Activated CD4-positive, alpha-beta T cell treated with anti-CD3 and anti-CD28 coated beads, Interleukin-10, Interleukin-2, amounts not matched to agents 100 ng/mL and 50 ng/mL, durations not matched to agents 16 hours and 8 hours (primary cell): ENCODE measurements around the gene ATP13A4.
"Not testable (repeated sequence)": the region's sequence is repeated elsewhere in the genome, so short reads cannot be mapped to it uniquely, and the experiment has no call there.

Experiments
- DNase-seq: peaks from one replicate; pipeline ENCODE4 v3.0.0-alpha.2; 2020

The ATP13A4 gene

DNA sequence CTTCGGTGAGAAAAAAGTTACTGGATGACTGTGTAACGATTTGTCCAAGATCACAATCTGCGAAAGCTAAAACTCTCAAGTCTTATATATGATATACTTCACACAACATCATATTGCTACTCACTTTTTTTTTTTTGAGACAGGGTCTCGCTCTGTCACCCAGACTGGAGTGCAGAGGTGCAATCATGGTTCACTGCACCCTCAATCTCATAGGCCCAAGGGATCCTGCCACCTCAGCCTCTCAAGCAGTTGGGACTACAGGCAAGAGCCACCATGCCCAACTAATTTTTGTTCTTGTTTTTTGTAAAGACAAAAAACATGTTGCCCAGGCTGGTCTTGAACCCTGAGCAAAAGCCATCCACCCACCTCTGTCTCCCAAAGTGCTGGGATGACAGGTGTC, 5.4 kb upstream of the ATP13A4 start:
- no peak for DNase-seq

DNA sequence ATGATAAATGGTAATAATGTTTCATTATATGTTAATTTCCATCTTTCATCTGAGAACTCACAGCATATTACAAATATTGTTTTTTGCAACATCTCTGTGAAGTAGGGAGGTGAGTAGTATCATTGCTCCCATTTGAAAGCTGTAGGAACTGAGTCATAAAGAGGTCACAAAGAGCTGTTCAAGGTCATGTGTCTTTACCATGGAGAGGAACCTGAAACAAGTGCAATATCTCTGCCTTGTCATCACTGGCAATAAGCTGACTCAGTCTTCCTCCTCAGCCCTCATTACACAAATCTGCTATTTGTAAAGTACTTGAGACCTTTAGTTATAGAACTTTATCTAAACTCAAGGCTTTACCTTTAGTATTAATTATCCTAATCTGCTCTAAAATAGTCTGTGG, 4.4 kb upstream of the ATP13A4 start:
- peak; percentile 33 for DNase-seq

DNA sequence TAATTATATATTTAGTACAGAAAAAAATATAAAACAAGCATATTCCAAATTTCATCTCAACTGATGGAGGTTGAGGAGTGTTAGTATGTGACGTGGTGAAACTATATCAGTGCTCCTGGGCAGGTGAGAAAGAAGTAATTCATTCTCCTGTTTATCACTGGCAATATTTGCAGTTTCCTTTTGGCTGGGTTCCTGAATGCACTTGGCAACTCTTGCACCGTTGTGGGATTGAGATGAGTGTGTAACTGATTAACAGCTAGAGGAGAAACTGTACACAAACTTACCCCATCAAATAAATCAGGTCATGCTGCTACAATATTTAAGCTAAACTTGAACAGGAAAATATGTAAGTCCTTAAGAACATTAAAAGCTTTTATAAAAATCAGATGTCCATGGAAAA, 2.1 kb upstream of the ATP13A4 start:
- no peak for DNase-seq

DNA sequence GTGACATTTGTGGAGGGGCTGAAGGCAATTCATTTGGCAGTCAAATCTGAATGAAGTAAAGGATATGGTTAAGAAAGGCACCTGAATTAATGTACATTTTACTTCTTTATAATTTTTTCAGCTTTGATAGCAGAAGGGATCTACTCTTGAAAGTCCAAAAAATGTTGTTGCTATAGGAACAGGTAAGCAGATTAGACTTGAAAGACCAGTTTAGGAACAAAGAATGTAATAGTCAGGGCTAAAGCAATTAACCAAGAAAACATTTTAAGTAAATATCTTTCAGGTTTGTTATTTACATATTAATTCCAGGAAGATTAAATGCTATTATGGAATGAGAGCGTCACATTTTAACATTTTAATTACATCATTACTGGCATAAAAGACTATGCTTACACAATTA, 1.1 kb downstream of the ATP13A4 start:
- DNase-seq: no peak

DNA sequence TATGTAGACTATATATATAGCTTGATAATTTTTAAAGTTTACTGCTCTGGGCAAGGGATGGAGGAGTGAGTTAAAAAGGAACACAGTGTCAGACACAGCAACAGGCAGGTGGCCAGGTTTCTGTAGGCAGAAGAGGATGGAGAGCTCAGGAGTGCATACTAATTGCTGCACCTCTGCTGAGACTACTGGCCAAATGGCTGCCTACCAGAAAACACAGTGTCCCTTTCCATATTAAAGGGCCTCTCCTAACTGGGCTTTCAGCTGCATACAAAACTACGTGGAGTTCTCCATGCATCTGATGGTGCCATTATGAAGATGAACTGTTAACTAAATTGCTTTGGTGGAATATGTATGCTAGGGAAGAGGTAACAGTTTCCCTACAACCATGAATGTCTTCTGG, 1.8 kb downstream of the ATP13A4 start:
- DNase-seq: no peak

DNA sequence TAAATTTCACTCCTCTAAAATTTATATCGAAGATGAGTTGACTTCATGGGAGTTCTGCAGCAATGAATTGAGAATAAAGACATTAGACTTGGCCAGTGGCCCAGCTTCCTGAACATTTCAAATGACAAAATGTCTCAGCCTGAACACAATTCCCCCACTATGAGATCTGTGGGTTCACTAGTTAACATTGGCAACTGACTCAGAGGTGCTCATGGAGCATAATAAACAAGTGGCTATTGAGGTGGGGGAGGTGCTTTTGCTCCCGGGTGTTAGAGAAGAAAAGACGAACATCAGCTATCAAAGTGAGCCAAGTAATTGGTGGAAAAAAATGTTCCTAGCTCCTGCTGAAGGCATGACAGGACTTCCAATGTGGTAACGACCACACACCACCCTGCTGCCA, 6.3 kb downstream of the ATP13A4 start:
- DNase-seq: no peak

DNA sequence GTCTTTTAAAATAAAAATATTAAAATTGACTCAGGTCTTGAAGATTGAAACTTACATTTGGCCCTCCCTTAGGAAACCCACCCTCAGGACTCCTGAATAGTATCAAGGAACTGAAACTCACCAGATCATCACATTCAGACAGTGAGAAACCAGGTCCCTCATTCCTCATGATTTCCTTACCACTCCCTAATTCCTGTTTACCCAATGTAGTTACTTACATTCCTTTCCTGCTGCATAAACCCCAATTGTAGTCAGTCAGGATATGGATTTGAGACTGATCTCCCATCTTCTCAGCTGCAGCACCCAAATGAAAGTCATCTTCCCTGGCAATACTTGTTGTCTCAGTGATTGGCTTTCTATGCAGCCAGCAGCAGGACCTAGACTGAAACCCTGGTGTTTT, 8.6 kb downstream of the ATP13A4 start:
- DNase-seq: no peak

DNA sequence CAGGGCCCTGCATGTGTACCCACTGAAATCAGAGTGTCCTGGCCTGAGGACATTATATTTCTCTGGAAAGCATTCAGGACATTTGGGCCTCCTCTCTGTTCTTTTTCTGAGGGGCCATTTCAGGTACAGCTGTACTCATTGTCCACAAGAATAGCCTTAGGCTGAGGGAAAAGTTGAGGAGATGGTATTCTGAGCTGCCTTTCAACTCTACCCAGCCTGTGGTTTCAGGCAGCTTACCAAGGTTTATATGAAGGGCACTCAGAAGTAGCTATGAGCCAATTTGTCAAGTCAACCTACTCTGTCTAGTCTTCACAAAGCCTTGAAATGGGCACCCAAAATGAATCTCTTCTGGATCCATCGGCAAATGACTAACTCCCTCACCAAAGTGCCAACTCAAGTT, 9.4 kb downstream of the ATP13A4 start:
- no peak for DNase-seq

DNA sequence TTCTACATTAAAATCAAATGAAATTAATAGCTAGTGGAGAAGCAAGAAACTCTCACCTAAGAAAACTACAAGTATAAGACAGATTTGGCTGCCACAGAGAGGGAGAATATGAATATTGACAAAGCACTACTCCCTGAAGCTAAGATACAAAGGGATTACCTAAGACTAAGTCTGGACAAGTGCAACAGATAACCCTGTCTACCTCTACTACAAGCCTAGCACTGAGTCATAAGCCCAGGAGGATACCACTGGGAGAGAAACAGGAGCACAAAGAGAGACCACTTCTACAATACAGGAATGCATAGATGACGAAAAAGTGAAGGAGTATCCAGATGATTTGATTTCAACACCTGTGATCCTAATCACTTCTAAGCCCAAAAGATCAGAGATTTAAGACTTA, 10.4 kb downstream of the ATP13A4 start:
- no peak for DNase-seq

DNA sequence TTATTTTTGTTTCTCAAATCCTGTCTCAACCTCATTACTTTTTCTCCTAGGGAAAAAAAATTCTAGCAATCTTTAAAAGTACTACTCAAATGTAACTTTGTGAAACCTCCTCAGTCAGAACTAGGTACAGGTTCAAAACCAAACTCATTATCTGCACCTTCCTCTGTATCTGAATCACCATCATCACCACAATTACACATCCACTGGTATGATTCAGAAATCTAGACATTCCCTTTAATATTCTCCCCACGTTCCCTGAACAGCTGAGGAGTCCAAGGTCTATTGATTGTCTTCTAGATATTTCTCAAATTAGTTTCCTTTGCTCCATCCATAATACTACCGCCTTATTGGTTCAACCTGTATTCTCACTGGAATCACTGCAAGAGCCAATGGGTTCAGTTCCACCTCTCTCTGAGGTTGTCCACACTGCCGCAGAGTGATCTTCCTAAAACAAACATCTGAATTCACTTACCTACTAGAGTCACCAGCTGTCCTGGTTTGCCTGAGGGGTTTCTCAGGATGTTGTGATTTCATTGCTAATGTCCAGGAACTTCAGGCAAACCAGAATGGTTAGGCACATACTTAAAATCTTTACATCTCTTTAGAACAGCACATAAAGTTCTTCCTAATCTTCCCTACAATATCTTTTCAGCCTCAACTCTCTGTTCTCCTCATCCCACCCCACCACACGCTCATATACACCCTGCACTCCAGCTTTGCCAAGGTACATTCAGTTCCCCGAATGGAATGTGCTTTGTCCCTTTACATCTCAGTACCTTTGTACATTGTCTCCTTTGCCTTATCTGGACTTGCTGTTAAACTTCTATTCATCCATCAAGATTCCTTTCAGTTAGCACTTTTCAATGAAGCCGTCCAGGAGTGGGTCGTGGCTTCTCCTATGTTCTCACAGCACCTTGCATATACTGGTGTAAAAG, 24.2 kb downstream of the ATP13A4 start:
- no peak for DNase-seq

DNA sequence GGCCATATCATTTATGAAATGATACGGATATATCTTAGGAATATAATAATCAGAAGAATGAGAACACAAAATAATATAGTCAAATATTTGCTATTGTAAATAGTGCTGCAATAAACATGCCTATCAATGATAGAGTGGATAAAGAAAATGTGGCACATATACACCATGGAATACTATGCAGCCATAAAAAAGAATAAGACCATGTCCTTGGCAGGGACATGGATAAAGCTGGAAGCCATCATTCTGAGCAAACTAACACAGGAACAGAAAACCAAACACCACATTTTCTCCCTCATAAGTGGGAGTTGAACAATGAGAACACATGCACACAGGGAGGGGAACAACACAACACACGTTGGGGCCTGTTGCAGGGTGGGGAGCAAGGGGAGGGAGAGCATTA, 28.6 kb downstream of the ATP13A4 start:
- not testable (repeated sequence) for DNase-seq

DNA sequence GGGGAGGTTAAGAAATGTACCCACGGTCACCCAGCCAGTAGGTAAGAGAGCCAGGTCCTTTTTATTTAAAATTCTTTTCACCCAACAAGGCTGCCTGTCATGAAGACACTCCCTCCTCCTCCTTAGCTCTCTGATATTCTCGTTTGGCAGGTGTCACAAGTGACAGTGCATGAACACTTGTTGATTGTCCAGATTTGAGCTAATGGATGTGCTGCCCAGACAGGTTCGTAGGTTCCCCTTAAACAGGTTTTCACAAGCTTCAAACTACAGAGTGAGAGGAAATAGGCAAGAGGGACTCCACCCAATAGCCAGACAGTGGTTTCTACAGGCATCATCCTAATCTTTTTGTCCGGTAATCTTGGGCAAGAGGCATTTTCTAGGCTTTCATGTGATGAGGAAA, 32.2 kb downstream of the ATP13A4 start:
- DNase-seq: no peak

DNA sequence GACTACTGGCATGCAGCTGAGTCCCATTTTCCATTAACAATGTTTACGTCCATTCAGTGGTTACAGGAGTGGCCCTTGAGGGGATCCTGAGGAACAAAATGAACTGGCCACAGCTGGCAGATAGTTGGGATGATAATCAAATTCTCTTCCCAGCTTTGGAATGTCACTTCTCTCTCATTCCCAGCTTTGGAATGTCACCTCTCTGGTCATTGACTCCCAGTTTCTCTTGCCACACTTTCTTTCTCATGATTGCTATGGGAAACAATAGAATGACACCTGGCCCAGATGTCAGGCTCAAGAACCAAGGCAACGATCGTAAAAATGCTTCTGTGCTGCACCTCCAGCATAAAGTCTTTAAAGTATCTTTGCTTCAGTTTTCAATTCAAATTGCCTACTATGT, 34.0 kb downstream of the ATP13A4 start:
- DNase-seq: no peak

DNA sequence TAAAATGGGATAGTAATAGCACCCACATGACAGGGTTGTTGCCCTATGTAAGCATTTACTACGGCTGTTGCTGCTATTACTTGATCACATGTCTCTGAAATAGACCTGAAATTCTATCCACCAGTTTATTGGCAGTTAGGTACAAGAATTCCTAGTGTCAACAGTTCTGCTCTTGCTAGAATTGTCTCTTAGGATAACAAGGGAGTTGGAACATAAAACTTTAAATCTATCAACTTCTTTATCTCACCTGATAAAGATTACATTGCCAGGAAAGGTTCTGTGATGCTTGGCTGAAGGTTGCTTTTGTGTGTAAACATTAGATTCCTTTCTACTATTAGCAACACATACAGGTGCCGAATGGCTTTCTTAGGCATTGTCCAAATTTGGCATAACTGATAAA, 38.7 kb downstream of the ATP13A4 start:
- no peak for DNase-seq

DNA sequence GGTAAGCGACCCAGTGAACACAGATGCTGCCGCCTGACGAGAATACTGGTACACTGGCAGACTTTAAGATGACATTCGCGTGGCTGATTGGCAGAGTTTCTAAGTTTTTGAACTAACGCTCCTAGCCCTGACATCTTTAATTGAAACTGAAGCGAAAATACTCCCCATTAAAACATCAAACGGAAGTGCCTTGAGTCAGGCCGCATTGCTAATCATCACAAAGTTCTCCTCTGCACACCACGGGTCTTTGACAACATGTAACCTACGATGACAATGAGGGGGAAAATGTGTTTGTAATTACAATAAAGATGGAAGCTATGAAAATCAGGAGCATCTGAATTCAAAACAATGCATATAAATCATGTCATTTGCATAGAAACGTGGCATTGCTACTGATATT, 44.5 kb downstream of the ATP13A4 start:
- DNase-seq: no peak

DNA sequence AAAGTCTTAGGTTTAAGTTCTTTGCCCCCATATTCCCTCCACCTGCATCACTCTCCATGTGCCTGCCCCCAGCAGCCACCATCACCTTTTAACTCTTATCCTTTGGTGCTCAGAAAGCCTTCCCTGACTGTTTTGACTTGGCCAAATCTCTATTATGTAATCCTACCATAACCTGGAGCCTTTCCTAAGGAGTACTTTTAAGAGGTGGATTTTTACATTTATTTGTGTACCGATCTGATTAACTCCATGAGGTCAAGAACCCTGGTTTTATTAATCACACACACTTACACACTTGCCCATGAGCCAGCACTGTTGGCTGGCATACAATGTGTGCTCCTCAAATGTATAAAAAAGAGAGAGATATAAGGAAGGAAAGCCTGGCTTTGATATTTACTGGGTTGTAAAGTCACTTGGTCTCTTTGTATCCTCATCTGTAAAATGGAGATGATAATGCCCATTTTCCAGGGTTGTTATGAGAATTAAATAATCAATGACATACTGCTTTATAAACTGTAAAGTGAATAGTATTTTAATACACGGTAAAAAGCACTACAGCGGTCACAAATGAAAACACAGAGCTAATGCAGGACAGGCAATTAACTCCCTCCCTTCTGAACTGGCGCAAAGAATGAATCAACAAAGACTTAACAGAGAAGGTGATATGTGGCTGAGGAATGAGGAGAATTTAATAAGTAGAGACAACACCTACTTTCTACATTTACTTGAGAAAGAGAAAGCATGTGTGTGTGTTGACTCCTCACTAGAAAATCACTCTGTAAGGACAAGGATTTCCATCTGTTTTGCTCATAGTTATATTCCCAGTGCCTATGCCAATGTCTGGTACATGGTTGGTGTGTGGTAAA, 45.4 kb downstream of the ATP13A4 start:
- no peak for DNase-seq

DNA sequence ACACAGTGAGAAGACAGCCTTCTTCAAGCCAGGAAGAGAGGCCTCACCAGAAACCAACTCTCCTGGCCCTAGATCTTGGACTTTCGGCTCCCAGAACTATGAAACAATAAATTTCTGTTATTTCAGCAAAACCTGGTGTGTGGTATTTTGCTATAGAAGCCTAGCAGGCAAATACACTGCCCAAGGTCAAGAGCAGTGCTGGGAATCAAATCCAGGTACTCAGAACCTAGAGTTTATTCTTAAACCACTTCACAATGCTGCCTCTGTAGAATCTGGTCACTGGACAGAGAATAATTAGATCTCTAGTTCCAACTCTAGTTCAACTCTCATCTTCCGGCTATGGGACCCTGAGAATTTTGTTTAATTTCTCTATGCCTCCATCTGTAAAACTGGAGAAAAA, 46.6 kb downstream of the ATP13A4 start:
- DNase-seq: no peak

DNA sequence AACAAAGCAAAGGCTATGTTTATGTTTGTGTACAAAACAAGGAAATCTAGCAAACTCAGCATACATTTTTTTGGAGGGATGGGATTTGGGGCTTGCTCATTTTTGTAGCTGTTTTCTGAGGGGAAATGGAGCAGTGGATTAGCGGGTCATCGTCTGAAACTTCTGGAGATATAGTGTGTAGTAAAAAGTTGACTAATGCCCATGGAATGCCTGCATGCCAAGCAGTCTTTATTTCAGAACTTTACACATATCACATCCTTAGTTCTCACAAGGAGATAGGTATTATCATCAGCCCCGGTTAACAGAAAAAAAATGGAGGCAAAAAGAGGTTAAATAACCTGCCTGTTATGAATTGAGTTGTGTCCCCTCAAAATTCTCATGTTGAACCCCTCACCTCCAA, 47.1 kb downstream of the ATP13A4 start:
- no peak for DNase-seq

DNA sequence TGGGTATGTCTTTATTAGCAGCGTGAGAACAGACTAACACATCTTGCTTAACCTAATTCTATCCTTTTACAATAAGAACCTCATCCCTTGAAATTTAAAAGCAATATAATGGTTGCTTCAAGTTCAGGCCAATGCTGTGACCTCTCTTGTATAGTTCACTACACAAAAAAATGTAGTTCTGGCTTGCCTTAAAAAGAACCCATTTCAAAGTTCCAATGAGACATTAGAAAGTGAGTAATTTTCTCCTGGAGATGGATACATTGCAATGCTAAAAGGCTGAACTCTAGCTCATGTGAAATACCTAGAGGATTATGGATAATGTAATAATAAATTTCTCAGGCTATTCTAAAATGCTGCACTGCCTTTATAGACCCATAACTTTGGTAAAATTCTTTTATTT, 47.8 kb downstream of the ATP13A4 start:
- DNase-seq: no peak

DNA sequence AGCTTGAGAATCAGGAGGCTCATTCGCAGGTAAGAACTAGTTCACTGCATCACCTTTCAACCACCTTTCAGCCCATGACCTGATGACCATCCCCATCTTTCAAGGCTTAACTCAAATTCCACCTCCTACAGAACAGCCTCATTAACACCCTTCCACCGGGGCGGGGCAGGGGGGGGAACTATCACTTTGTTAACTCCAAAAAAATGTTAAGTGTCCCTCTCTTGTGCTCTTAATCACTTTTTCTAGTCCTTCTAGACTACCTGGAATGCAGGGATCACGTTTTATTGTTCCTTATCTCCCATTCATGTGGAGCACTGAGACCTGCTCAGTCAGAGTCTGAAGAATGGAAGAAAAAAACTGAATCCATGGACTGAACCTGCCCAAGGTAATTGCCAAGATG, 51.8 kb downstream of the ATP13A4 start:
- DNase-seq: no peak

DNA sequence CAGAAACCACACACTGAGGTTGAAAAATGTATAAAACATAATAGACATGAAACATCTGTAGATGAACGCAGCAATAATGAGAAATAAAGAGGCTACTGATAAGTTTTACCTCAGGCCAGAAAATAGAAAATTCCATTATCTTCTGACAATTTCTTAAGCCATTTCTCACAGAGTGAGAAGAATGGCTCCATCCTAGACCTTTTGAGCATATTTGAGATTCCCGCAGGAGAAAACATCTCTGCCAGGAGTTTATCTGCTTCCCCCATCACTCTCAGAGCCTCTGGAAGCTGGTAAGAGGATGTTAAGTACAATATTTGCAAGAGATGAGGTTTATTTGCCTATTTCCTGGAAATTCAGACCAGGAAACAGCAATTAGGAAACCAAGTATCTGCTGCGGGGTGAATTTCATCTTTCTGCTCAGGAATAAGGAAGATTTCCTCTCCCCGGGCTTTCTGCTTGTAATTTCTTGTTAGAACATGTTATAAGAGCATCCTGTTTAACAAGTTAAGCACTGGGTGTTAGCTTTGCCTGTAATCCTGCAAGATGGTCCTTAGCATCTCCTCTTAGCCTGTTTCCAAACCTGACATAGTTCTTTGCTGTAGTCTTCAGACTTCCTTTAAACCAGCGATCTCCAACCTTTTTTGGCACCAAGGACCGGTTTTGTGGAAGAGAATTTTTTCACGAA, 54.8 kb downstream of the ATP13A4 start:
- DNase-seq: no peak

DNA sequence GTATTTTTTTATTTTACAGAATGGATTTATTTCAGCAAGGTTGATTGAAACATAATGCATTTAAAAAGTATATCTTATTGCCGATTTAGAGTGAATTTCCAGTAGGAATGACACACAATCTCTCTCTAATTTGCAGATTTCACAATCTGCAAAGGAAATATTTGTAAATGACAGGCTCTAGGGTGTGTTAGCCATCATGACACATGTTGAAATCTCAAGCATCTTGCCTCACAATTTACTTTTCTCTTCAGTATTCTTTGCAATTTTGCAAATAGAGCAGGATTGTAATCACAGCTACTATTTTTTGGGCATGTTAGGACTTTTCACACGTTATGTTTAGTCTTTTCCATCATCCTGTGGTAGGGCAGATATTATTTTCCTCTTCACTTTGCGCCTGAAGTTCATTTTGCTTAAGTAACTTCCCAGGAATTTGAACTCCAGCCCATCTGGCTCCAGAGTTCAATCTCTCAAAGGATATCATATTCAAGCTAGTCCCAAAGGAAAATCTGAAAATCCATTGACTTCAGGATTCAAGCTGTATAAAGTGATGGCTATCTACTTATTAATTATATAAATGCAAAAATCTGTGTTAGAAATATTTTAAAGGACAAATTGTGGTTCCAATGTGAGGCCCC, 55.4 kb downstream of the ATP13A4 start:
- DNase-seq: no peak

DNA sequence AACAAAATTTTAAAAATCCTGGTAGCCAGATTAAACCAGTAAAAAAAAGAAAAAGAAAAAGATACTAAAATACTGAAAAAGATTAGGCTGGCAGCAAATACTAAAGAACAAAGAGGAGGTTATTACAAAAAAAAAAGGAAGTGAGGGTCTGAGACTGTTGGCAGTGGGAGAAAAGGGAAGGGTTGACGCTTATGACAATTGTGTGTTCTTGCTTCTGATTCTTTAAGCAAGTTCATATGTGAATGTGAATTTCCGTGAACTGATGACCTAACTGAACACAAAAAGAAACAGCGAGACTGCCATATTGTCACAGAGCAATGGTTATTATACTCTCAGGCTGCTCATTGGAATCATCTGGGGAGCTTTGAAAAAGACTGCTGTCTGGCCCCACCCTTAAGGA, 56.5 kb downstream of the ATP13A4 start:
- no peak for DNase-seq
